GM12892 (cell line): ENCODE data around the gene PRSS23.

Experiments
- POLR2A ChIP-seq: IDR thresholded peaks from 2 replicates; pipeline ENCODE4 v1.6.1; 2011; ENCODE audit warnings: low read depth, low read length, control low read depth
- POLR2AphosphoS5 ChIP-seq: IDR thresholded peaks from 2 replicates; pipeline ENCODE4 v1.6.1; 2011; ENCODE audit warnings: low read depth, low read length, control low read depth

GRCh38 chr11:86787018-86787536 lies 13.3 kb upstream of the PRSS23 start:
- TF ChIP-seq POLR2AphosphoS5 (no peak), POLR2A (no peak)
